ENCODE data around the gene YIPF1. TPM values are rescaled to one million over a fixed set of nuclear protein-coding genes. Genes with fewer than 3 reads are reported as not detected.
A peak's percentile ranks its signal among the peaks of the same experiment; 100 is the strongest.
"Not testable (repeated sequence)": the region's sequence is repeated elsewhere in the genome, so short reads cannot be mapped to it uniquely, and the experiment has no call there.

The YIPF1 gene
- total RNA-seq, 1 donor = 31.1 TPM

GRCh38 chr1:53834776-53835175 lies 54.8 kb downstream of the YIPF1 start:
- no peak for DNase-seq (ENCODE audit: low read depth)
- no peak for TF ChIP-seq CTCF (IDR thresholded peaks at IDR 0.05; ENCODE audit: insufficient read depth, low read depth, low read length)
- H3K4me3 ChIP-seq (ENCODE audit: low read depth, low read length) = no peak overlapping the region

DNA sequence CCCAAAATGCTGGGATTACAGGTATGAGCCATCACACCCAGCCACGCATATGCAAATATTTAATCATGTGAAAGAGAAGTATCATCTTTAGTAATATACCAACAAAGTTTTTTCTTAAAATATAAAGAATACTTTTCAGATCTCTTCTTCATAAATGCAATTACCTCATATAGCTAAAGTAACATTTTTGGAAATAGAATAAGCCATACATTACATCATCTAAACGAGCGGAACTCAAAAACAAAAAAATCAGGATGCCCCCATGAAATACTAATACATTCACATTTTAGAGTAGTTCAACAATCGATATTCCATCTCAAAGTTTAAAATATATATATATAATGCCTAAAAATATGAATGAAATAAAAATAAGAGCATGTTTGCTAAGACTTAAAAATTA lies 56.2 kb downstream of the YIPF1 start:
- no peak overlapping the region for H3K4me3 ChIP-seq (ENCODE audit: low read depth, low read length)
- TF ChIP-seq CTCF (IDR thresholded peaks at IDR 0.05; ENCODE audit: insufficient read depth, low read depth, low read length) = no peak
- DNase-seq (ENCODE audit: low read depth) = no peak

DNA sequence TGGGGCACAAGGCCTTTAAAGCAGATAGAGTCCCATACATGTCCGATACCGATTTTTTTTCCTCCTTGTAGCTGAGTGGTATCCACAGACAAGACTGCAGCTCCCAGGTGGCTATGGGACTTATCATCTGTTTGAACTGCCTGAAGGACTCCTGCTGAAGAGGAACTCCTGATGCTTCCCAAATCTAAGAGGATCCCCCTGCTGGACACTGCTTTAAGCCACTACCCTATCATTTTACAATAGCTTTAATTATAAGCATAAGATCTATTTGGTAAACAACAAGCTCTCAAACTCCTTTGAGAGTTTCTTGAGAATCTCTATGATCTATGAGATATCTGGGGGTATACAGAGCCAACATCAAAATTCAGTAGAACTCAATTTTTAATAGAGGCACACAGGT lies 63.2 kb downstream of the YIPF1 start:
- TF ChIP-seq CTCF (IDR thresholded peaks at IDR 0.05; ENCODE audit: insufficient read depth, low read depth, low read length) = peak; percentile 48
- peak; percentile 57 for DNase-seq (ENCODE audit: low read depth)
- H3K4me3 ChIP-seq (ENCODE audit: low read depth, low read length) = no peak overlapping the region

GRCh38 chr1:53825306-53825705 lies 64.3 kb downstream of the YIPF1 start:
- DNase-seq (ENCODE audit: low read depth) = no peak
- TF ChIP-seq CTCF (IDR thresholded peaks at IDR 0.05; ENCODE audit: insufficient read depth, low read depth, low read length) = no peak
- H3K4me3 ChIP-seq (ENCODE audit: low read depth, low read length) = no peak overlapping the region

DNA sequence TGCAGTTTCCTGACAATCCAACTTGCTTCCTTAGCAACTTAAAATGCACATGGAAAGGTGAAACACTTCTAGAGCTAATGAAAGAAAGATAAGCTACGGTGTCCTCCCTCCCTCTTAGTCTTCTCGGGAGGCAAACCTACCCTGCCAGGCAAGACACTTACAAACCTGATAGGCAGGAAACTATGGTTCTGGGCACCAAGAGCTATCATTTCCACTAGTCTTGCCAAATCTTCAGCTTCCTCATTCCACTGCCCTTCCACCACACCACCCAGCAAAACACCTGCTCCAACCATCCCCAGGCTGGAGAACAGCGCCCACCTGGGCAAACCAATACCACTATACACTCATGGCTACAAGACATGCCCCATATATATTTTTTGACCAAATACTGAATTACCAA lies 66.7 kb downstream of the YIPF1 start:
- H3K4me3 ChIP-seq (ENCODE audit: low read depth, low read length) = no peak overlapping the region

GRCh38 chr1:53821380-53821779 lies 68.2 kb downstream of the YIPF1 start:
- no peak overlapping the region for H3K4me3 ChIP-seq (ENCODE audit: low read depth, low read length)
- DNase-seq (ENCODE audit: low read depth) = no peak
- TF ChIP-seq CTCF (IDR thresholded peaks at IDR 0.05; ENCODE audit: insufficient read depth, low read depth, low read length) = no peak

More for the DNA sequence above, 66.7 kb downstream of the YIPF1 start:
- no peak for DNase-seq (ENCODE audit: low read depth)
- TF ChIP-seq CTCF (IDR thresholded peaks at IDR 0.05; ENCODE audit: insufficient read depth, low read depth, low read length) = no peak

GRCh38 chr1:53819387-53819786 lies 70.2 kb downstream of the YIPF1 start:
- no peak overlapping the region for H3K4me3 ChIP-seq (ENCODE audit: low read depth, low read length)
- DNase-seq (ENCODE audit: low read depth) = no peak
- TF ChIP-seq CTCF (IDR thresholded peaks at IDR 0.05; ENCODE audit: insufficient read depth, low read depth, low read length) = no peak

DNA sequence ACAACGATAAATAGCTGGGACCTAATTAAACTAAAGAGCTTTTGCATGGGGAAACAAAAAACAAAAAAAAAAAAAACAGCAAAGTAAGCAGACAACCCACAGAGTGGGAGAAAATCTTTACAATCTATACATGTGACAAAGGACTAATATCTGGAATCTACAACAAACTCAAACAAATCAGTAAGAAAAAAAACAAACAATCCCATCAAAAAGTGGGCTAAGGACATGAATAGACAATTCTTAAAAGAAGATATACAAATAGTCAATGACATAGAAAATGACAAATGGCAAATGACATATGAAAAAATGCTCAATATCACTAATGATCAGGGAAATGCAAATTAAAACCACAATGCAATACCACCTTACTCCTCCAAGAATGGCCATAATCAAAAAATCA lies 73.0 kb downstream of the YIPF1 start:
- DNase-seq (ENCODE audit: low read depth); H3K4me3 ChIP-seq (ENCODE audit: low read depth, low read length): not testable (repeated sequence)

DNA sequence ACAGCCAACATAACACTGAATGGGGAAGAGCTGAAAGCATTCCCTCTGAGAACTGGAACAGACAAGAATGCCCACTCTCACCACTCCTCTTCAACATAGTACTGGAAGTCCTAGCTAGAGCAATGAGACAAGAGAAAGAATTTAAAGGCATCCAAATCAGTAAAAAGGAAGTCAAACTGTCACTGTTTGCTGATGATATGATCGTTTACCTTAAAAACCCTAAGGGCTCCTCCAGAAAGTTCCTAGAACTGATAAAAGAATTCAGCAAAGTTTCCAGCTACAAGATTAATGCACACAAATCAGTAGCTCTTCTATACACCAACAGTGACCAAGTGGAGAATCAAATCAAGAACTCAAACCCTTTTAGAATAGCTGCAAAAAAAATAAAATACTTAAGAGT lies 74.1 kb downstream of the YIPF1 start:
- not testable (repeated sequence) for H3K4me3 ChIP-seq (ENCODE audit: low read depth, low read length); DNase-seq (ENCODE audit: low read depth)

Measured in fibroblast of villous mesenchyme (primary cell).